ENCODE results near the gene NCK1. TPM values are rescaled to one million over a fixed set of nuclear protein-coding genes. Genes with fewer than 3 reads are reported as not detected.
"Not testable (repeated sequence)": the region's sequence is repeated elsewhere in the genome, so short reads cannot be mapped to it uniquely, and the experiment has no call there.

Gene NCK1
- total and polyA plus RNA-seq, 7 donors = 16.2 to 33.4 (median 25.4) TPM

DNA sequence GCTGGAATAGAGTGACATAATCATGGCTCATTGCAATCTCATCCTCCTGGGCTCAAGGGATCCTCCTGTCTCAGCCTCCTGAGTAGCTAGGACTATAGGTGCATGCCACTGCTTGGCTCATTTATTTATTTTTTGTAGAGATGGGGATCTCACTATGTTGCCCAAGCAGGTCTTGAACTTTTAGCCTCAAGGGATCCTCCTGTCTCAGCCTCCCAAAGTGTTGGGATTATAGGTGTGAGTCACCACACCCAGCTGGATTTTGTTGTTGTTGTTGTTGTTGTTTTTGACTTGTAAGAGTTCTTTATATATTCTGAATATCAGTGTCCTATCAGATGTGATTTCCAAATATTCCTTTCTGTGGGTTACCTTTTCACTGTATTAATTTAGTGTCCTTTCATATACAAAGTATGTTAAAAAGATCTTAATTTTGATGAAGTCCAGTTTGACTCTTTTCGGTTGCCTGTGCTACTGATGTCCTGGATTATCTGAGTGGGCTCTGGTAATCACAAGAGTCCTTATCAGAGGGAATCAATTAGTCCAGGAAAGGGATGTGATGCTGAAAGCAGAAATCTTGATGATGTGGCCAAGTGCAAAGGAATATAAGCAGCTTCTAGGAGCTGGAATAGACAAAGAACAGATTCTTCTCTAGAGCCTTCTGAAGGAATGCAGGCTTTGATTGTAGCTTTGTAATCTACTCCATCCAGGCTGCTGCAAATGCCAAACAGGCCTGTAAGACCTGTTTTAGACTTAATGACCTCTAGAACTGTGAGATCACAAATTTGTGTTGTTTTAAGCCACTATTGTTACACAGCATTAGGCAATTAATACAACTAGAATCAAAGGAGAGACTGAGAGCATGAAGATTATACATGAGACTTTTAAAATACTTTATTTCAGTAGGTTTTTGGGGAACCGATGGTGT, 30.2 kb downstream of the NCK1 start:
- H3K4me1 ChIP-seq = peaks cover 14% of the 10 kb centered on the region
- DNase-seq = no peak
- H3K27ac ChIP-seq = no peak overlapping the region
- no peaks in the 10 kb centered on the region for H3K36me3 ChIP-seq (ENCODE audit: insufficient read depth in 1 of 2, low read depth in 1 of 2)
- intact Hi-C loops (cut with DNase I) = no loop called here
- peaks cover 11% of the 10 kb centered on the region for H3K9me3 ChIP-seq
- no peak for ATAC-seq
- TF ChIP-seq, protein P1, sequence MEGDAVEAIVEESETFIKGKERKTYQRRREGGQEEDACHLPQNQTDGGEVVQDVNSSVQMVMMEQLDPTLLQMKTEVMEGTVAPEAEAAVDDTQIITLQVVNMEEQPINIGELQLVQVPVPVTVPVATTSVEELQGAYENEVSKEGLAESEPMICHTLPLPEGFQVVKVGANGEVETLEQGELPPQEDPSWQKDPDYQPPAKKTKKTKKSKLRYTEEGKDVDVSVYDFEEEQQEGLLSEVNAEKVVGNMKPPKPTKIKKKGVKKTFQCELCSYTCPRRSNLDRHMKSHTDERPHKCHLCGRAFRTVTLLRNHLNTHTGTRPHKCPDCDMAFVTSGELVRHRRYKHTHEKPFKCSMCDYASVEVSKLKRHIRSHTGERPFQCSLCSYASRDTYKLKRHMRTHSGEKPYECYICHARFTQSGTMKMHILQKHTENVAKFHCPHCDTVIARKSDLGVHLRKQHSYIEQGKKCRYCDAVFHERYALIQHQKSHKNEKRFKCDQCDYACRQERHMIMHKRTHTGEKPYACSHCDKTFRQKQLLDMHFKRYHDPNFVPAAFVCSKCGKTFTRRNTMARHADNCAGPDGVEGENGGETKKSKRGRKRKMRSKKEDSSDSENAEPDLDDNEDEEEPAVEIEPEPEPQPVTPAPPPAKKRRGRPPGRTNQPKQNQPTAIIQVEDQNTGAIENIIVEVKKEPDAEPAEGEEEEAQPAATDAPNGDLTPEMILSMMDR (IDR thresholded peaks at IDR 0.05) = no peak
- H3K27me3 ChIP-seq (ENCODE audit: insufficient read depth in 3 of 3, low read length in 2 of 3) = no peaks in the 10 kb centered on the region
- H3K4me3 ChIP-seq = no peak overlapping the region
- 47 to 49% (median 48%) methylated on average over 2 of the region's 2 CpGs for WGBS, 3 donors

DNA sequence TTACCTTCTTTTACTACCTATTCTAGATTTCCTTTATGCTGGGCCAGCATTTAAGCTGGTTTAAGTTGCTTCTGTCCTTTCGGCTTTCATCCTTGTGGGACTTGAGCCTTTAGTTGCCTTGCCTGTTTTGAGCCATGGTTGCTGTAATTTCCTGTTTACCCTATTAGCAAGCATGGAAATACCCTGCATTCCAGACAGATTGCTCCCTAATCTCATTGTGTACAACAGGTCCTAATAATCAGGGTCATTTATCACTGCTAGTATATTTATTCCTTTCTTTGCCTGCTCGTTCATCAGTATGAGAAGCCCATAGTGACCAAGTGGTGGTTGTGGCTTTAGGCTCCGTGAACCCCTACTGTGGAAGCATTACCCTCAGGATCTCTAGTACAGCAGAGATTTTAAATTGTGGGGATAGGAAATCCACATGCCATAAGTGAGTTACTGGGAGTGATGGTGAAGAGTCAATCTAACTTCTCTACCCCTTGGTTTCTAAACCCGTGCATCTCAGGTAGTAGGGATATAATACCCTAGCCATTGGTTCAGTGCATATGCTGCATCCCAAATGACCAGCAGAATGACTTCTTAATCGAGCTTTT, 31.9 kb downstream of the NCK1 start:
- Histone ChIP-seq H3K4me1 (peaks cover 14% of the 10 kb centered on the region), H3K4me3 (no peak overlapping the region), H3K27me3 (ENCODE audit: insufficient read depth in 3 of 3, low read length in 2 of 3) (no peaks in the 10 kb centered on the region), H3K9me3 (peaks cover 11% of the 10 kb centered on the region), H3K36me3 (ENCODE audit: insufficient read depth in 1 of 2, low read depth in 1 of 2) (no peaks in the 10 kb centered on the region), H3K27ac (no peak overlapping the region)
- DNase-seq = no peak
- 62 to 69% (median 62%) methylated on average over 5 of the region's 5 CpGs for WGBS, 3 donors
- ATAC-seq = no peak
- intact Hi-C loops (cut with DNase I) = no loop called here
- TF ChIP-seq, protein P1 (IDR thresholded peaks at IDR 0.05) = no peak

DNA sequence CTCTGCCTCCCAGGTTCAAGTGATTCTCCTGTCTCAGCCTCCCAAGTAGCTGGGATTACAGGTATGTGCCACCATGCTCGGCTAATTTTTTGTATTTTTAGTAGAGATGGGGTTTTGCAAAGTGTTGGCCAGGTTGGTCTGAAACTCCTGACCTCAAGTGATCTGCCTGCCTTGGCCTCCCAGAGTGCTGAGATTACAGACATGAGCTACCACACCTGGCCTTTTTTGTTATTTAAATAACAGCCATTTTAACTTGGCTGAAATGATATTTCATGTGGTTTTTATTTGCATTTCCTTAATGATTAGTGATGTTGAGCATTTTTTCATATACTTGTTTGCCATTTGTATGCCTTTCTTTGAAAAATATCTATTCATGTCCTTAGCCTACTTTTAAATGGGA, 35.2 kb downstream of the NCK1 start:
- H3K27me3 ChIP-seq (ENCODE audit: insufficient read depth in 3 of 3, low read length in 2 of 3); ATAC-seq; H3K36me3 ChIP-seq (ENCODE audit: insufficient read depth in 1 of 2, low read depth in 1 of 2); intact Hi-C loops (cut with DNase I); H3K27ac ChIP-seq; H3K9me3 ChIP-seq; DNase-seq; H3K4me3 ChIP-seq: not testable (repeated sequence)
- H3K4me1 ChIP-seq = peaks cover 17% of the 10 kb centered on the region
- WGBS, 3 donors = 89 to 94% (median 94%) methylated on average over 1 of the region's 1 CpG

DNA sequence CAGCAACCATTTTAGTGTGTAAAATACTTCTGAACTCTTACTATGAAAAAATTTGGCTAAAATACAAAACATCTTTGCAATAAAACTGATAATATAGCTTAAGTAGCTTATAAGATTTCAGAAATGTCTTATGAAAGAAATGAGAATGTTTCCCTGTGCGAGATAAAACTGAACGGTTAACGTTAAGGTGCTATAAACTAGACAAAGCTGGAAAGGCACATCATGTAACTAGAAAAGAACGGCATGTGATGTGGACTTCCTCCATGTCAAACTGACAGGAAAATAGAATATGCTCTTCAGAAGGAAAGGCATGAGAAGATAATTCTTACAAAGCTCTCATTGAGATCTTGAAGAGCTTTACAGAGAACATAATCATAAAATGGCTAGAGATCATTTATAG, 36.5 kb downstream of the NCK1 start:
- 32 to 73% (median 72%) methylated on average over 4 of the region's 4 CpGs for WGBS, 3 donors
- intact Hi-C loops (cut with DNase I) = no loop called here
- no peak for ATAC-seq

DNA sequence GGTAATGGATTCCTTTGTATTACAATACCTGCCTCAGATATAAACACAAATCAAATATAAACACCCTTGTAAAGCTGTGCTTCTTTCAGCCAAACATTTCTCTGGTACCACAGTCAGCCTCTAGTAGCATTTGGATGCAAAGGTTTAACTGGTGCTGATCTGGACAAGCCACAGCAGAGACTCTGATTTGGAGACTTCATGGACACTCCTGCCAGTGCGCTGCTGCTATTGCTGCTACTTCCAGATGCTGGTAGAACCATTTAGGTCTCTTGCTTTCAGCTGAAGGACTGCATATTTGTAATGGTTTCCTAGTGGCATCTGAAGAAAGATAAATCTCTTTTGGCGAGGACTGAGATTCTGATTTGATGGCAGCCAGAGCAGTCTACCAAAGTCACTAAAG, 36.9 kb downstream of the NCK1 start:
- Histone ChIP-seq H3K4me3 (no peak overlapping the region), H3K36me3 (ENCODE audit: insufficient read depth in 1 of 2, low read depth in 1 of 2) (no peaks in the 10 kb centered on the region), H3K27ac (no peak overlapping the region), H3K4me1 (peaks cover 11% of the 10 kb centered on the region), H3K27me3 (ENCODE audit: insufficient read depth in 3 of 3, low read length in 2 of 3) (no peaks in the 10 kb centered on the region), H3K9me3 (peaks cover 11% of the 10 kb centered on the region)
- TF ChIP-seq, protein P1 (IDR thresholded peaks at IDR 0.05) = no peak
- ATAC-seq = no peak
- DNase-seq = no peak
- intact Hi-C loops (cut with DNase I) = no loop called here
- WGBS, 3 donors = 60 to 90% (median 64%) methylated on average over 2 of the region's 2 CpGs

More for the DNA sequence above, 36.5 kb downstream of the NCK1 start:
- Histone ChIP-seq H3K36me3 (ENCODE audit: insufficient read depth in 1 of 2, low read depth in 1 of 2) (no peaks in the 10 kb centered on the region), H3K9me3 (peaks cover 7% of the 10 kb centered on the region), H3K4me3 (no peak overlapping the region), H3K27ac (no peak overlapping the region), H3K4me1 (peaks cover 15% of the 10 kb centered on the region), H3K27me3 (ENCODE audit: insufficient read depth in 3 of 3, low read length in 2 of 3) (no peaks in the 10 kb centered on the region)
- TF ChIP-seq, protein P1 (IDR thresholded peaks at IDR 0.05) = no peak
- no peak for DNase-seq
